A549 (cell line): Measurements from ENCODE around the gene SLC35F4. TPM values are rescaled to one million over a fixed set of nuclear protein-coding genes. Genes with fewer than 3 reads are reported as not detected.

Experiments
- ATAC-seq, 2 experiments: fragments of 200-7000 bp in 1 of 2; fragments of >200 bp in 1 of 2; cut with Nextera tagmentation in 1 of 2; cut with Tn5 transposase in 1 of 2; 3 replicates each; pipeline versions ENCODE4 v1.8.0 to v1.9.1; 2018 to 2020; ENCODE audit warnings: mild to moderate bottlenecking in 1 of 2, moderate library complexity in 1 of 2
- CTCF ChIA-PET: fragments of 300-600 bp; sonication (Branson Sonifier 250); formaldehyde crosslinking; extraction: SDS; loops from one replicate; lab custom pipeline; 2021; ENCODE audit warnings: antibody characterized with exemption, inconsistent platforms; lab: Yijun Ruan, JAX
- POLR2A ChIA-PET: fragments of 350-600 bp; formaldehyde crosslinking; extraction: SDS; loops from one replicate; lab custom pipeline; 2021; ENCODE audit warnings: antibody characterized with exemption, inconsistent platforms; lab: Yijun Ruan, JAX
- DNase-seq, 2 experiments: peaks; one replicate each; pipeline versions ENCODE4 v3.0.0 to v3.0.0-alpha.2; 2011 to 2016; ENCODE audit warnings: low read depth in 1 of 2, low spot score in 1 of 2
- FAIRE-seq: peaks from 2 replicates; lab custom pipeline; 2011; peaks lifted over from hg19 to GRCh38; lab: Jason Lieb, UNC
- H3K27ac ChIP-seq, 2 experiments: fragments of >200 bp; sonication (Bioruptor Twin); formaldehyde crosslinking; 3 replicates each; pipeline ENCODE4 v1.5.1; 2016 to 2017
- H3K4me1 ChIP-seq: fragments of >200 bp; sonication (Bioruptor Twin); formaldehyde crosslinking; 3 replicates; pipeline ENCODE4 v1.6.1; 2016
- H3K4me2 ChIP-seq: fragments of >200 bp; sonication (Bioruptor Twin); formaldehyde crosslinking; 3 replicates; pipeline ENCODE4 v1.6.1; 2016
- H3K4me3 ChIP-seq: fragments of >200 bp; sonication (Bioruptor Twin); formaldehyde crosslinking; 3 replicates; pipeline ENCODE4 v1.5.1; 2016
- H3K9me3 ChIP-seq: fragments of >200 bp; sonication (Bioruptor Twin); formaldehyde crosslinking; 3 replicates; pipeline ENCODE4 v1.6.1; 2016
- BHLHE40 ChIP-seq: IDR thresholded peaks from 2 replicates; pipeline ENCODE4 v1.6.1; 2012; ENCODE audit warnings: low read depth, low read length, inconsistent platforms
- CBX2 ChIP-seq: fragments of 200-600 bp; sonication (generic); IDR thresholded peaks from 2 replicates; pipeline ENCODE4 v1.6.1; 2016; ENCODE audit warnings: low read depth, mild to moderate bottlenecking, borderline replicate concordance
- CHD2 ChIP-seq: fragments of 150-350 bp; IDR thresholded peaks from 2 replicates; pipeline ENCODE4 v1.6.1; 2014; ENCODE audit warnings: low read length; ENCODE audit not compliant: partially characterized antibody
- CHD4 ChIP-seq: fragments of 200-600 bp; sonication (generic); IDR thresholded peaks from 2 replicates; pipeline ENCODE4 v1.6.1; 2016; ENCODE audit warnings: antibody characterized with exemption, mild to moderate bottlenecking, borderline replicate concordance
- CTCF ChIP-seq: fragments of >200 bp; sonication (Bioruptor Twin); formaldehyde crosslinking; IDR thresholded peaks from 3 replicates; pipeline ENCODE4 v1.5.1; 2016
- EHF ChIP-seq: fragments of 250-450 bp; sonication (Bioruptor Pico); IDR thresholded peaks from 2 replicates; pipeline ENCODE4 v1.5.0; 2020; ENCODE audit warnings: mild to moderate bottlenecking
- ESRRA ChIP-seq: fragments of 150-350 bp; IDR thresholded peaks from 2 replicates; pipeline ENCODE4 v1.6.1; 2014; ENCODE audit warnings: mild to moderate bottlenecking, low read length, borderline replicate concordance
- FOXS1 ChIP-seq: fragments of 250-450 bp; sonication (Bioruptor Pico); IDR thresholded peaks from 2 replicates; pipeline ENCODE4 v1.5.0; 2020; ENCODE audit warnings: mild to moderate bottlenecking, moderate library complexity
- GATA3 ChIP-seq: IDR thresholded peaks from 2 replicates; pipeline ENCODE4 v1.6.1; 2012; ENCODE audit warnings: borderline replicate concordance
- HEYL ChIP-seq: fragments of 250-450 bp; sonication (Bioruptor Pico); IDR thresholded peaks from 2 replicates; pipeline ENCODE4 v1.8.0; 2021; ENCODE audit warnings: mild to moderate bottlenecking, moderate library complexity
- HOXA7 ChIP-seq: fragments of 250-450 bp; sonication (Bioruptor Pico); IDR thresholded peaks from 2 replicates; pipeline ENCODE4 v1.5.0; 2020; ENCODE audit warnings: mild to moderate bottlenecking, moderate library complexity
- HOXB13 ChIP-seq: fragments of 250-450 bp; sonication (Bioruptor Pico); IDR thresholded peaks from 2 replicates; pipeline ENCODE4 v1.5.0; 2020; ENCODE audit warnings: low read depth, mild to moderate bottlenecking, moderate library complexity
- HOXB5 ChIP-seq: fragments of 250-450 bp; sonication (Bioruptor Pico); IDR thresholded peaks from 2 replicates; pipeline ENCODE4 v1.5.0; 2020; ENCODE audit warnings: mild to moderate bottlenecking, moderate library complexity
- KDM5A ChIP-seq: fragments of 200-600 bp; sonication (generic); IDR thresholded peaks from 2 replicates; pipeline ENCODE4 v1.6.1; 2016; ENCODE audit warnings: antibody characterized with exemption, mild to moderate bottlenecking
- MAFK ChIP-seq: fragments of 450-650 bp; IDR thresholded peaks from 2 replicates; pipeline ENCODE4 v1.6.1; 2014; ENCODE audit not compliant: partially characterized antibody
- MAZ ChIP-seq: fragments of 150-350 bp; IDR thresholded peaks from 2 replicates; pipeline ENCODE4 v1.6.1; 2014; ENCODE audit warnings: antibody characterized with exemption, low read depth, low read length, borderline replicate concordance
- MYC ChIP-seq: IDR thresholded peaks from 2 replicates; pipeline ENCODE4 v1.6.1; 2012; ENCODE audit warnings: mild to moderate bottlenecking, inconsistent platforms, low read length, improper control_type of control experiment, borderline replicate concordance
- NPAS2 ChIP-seq: fragments of 250-450 bp; sonication (Bioruptor Pico); IDR thresholded peaks from 2 replicates; pipeline ENCODE4 v1.8.0; 2022; ENCODE audit warnings: mild to moderate bottlenecking, moderate library complexity, borderline replicate concordance
- NR3C1 ChIP-seq: fragments of >200 bp; sonication (Bioruptor Twin); formaldehyde crosslinking; IDR thresholded peaks from 3 replicates; pipeline ENCODE4 v1.6.1; 2017
- POLR2A ChIP-seq: IDR thresholded peaks from 2 replicates; pipeline ENCODE4 v1.6.1; 2012; ENCODE audit warnings: mild to moderate bottlenecking, low read length
- POLR2AphosphoS2 ChIP-seq: conservative IDR thresholded peaks from 2 replicates; pipeline ENCODE4 v1.6.1; 2012; ENCODE audit warnings: low read length, improper control_type of control experiment, inconsistent platforms
- RAD21 ChIP-seq, 2 experiments: fragments of >200 bp in 1 of 2; sonication (Bioruptor Twin) in 1 of 2; formaldehyde crosslinking in 1 of 2; IDR thresholded peaks in 1 of 2; conservative IDR thresholded peaks in 1 of 2; 2 replicates in 1 of 2; 3 replicates in 1 of 2; pipeline ENCODE4 v1.6.1; 2012 to 2018; ENCODE audit warnings: inconsistent platforms in 1 of 2
- RARB ChIP-seq: fragments of 250-450 bp; sonication (Bioruptor Pico); IDR thresholded peaks from 2 replicates; pipeline ENCODE4 v1.8.0; 2021; ENCODE audit warnings: mild to moderate bottlenecking, moderate library complexity
- RCOR1 ChIP-seq: fragments of 150-350 bp; IDR thresholded peaks from 2 replicates; pipeline ENCODE4 v1.6.1; 2014; ENCODE audit warnings: antibody characterized with exemption, low read length, low read depth
- SMC3 ChIP-seq: fragments of >200 bp; sonication (Bioruptor Twin); formaldehyde crosslinking; IDR thresholded peaks from 3 replicates; pipeline ENCODE4 v1.6.1; 2018; ENCODE audit warnings: inconsistent platforms
- SREBF2 ChIP-seq: fragments of 450-650 bp; IDR thresholded peaks from 2 replicates; pipeline ENCODE4 v1.6.1; 2014; ENCODE audit warnings: mild to moderate bottlenecking, moderate library complexity
- USF2 ChIP-seq: fragments of 450-650 bp; IDR thresholded peaks from 2 replicates; pipeline ENCODE4 v1.6.1; 2014; ENCODE audit warnings: antibody characterized with exemption
- ZNF302 ChIP-seq: fragments of 250-450 bp; sonication (Bioruptor Pico); IDR thresholded peaks from 2 replicates; pipeline ENCODE4 v1.9.0; 2021; ENCODE audit warnings: inconsistent platforms, mild to moderate bottlenecking, moderate library complexity
- WGBS: methylation state at CpG from one replicate; pipeline ENCODE4 v1.1.6; 2017; ENCODE audit errors: missing lambda C conversion rate; 5-methylcytosine and 5-hydroxymethylcytosine counted together
- polyA plus RNA-seq, 4 experiments: library from polyadenylated mRNA; depleted of rRNA in 3 of 4; stranded (reverse); fragments of >200 nt; fragmentation: RNase III in 1 of 4; extraction: RNeasy Plus Mini Kit Qiagen cat#74134 plus additional on column Dnase treatment in 1 of 4; gene quantifications; 2 replicates in 3 of 4; 3 replicates in 1 of 4; pipeline ENCODE4 v1.2.3, GENCODE V29; 2011 to 2017
- TF ChIP-seq, protein P1 (sequence below): fragments of >200 bp; sonication (Bioruptor Twin); formaldehyde crosslinking; IDR thresholded peaks from 3 replicates; pipeline ENCODE4 v1.6.1; 2016
- TF ChIP-seq, protein P2 (sequence below): fragments of >200 bp; sonication (Bioruptor Twin); formaldehyde crosslinking; IDR thresholded peaks from 2 replicates; pipeline ENCODE4 v1.6.1; 2016
- TF ChIP-seq, protein P3 (sequence below): fragments of 250-450 bp; sonication (Bioruptor Pico); IDR thresholded peaks from 2 replicates; pipeline ENCODE4 v1.5.0; 2021; ENCODE audit warnings: mild to moderate bottlenecking, moderate library complexity, borderline replicate concordance

SLC35F4 gene
- polyA plus RNA-seq, 2 of the 4 experiments (the other 2 are of a cell fraction): not detected

DNA sequence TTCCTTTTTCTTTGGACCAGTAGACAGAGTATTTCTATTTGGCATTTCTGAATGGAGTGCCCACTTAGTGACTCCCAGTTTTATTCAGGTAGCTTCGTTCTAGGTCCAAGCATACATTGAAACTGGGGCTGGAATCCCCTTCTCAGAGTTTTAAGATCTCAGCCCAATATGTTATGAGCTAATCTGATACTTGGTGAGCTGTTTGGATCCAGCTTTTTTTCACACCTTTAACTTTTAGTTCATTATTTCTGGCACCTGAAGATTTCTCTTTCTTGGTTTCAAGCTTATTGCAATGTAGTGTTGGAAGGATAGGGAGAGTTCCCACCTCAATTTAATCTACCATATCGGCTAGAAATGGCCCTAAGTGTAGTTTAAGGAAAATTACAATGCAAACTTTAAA lies 318.8 kb downstream of the SLC35F4 start:
- ATAC-seq (no peak), FAIRE-seq (no peak), DNase-seq (no peak)
- H3K4me2 ChIP-seq: no peak overlapping the region
- H3K4me1 ChIP-seq: no peaks in the 10 kb centered on the region
- WGBS: 16% methylated on average over 2 of the region's 2 CpGs
- POLR2A ChIA-PET: no interaction called here
- H3K9me3 ChIP-seq: 0 out of 3 replicates have a peak, but pooled peaks cover 5% of the 10 kb centered on the region
- no peak overlapping the region for H3K27ac ChIP-seq
- CTCF ChIA-PET: no interaction called here
- no peak overlapping the region for H3K4me3 ChIP-seq
- TF ChIP-seq BHLHE40 (no peak), HOXB13 (CRISPR knock-in tag) (no peak), HEYL (no peak), CHD4 (no peak), KDM5A (no peak), CHD2 (no peak), ZNF302 (no peak), EHF (no peak), RCOR1 (no peak), CBX2 (no peak), HOXA7 (no peak), RARB (no peak), MAZ (no peak), USF2 (no peak), NR3C1 (no peak), GATA3 (no peak), FOXS1 (CRISPR knock-in tag) (no peak)
- TF ChIP-seq, protein P1, sequence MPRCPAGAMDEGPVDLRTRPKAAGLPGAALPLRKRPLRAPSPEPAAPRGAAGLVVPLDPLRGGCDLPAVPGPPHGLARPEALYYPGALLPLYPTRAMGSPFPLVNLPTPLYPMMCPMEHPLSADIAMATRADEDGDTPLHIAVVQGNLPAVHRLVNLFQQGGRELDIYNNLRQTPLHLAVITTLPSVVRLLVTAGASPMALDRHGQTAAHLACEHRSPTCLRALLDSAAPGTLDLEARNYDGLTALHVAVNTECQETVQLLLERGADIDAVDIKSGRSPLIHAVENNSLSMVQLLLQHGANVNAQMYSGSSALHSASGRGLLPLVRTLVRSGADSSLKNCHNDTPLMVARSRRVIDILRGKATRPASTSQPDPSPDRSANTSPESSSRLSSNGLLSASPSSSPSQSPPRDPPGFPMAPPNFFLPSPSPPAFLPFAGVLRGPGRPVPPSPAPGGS: no peak
- TF ChIP-seq, protein P2, sequence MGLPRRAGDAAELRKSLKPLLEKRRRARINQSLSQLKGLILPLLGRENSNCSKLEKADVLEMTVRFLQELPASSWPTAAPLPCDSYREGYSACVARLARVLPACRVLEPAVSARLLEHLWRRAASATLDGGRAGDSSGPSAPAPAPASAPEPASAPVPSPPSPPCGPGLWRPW: no peak

GRCh38 chr14:57533214-57533613 lies 332.7 kb downstream of the SLC35F4 start:
- ChIA-PET POLR2A (no interaction called here), CTCF (interaction anchor here (1.1 to 1.3 kb wide), 2 partner anchors 12 to 338 kb away, joined by 3 to 4 read pairs; no protein-coding TSS in a partner anchor)
- H3K27ac ChIP-seq: no peak overlapping the region
- H3K4me1 ChIP-seq: no peaks in the 10 kb centered on the region
- no peak overlapping the region for H3K4me3 ChIP-seq
- peak; percentile 5 to 36 for DNase-seq
- FAIRE-seq: peak; percentile 65
- TF ChIP-seq, protein P2: no peak
- TF ChIP-seq CHD2: no peak
- TF ChIP-seq, protein P3, sequence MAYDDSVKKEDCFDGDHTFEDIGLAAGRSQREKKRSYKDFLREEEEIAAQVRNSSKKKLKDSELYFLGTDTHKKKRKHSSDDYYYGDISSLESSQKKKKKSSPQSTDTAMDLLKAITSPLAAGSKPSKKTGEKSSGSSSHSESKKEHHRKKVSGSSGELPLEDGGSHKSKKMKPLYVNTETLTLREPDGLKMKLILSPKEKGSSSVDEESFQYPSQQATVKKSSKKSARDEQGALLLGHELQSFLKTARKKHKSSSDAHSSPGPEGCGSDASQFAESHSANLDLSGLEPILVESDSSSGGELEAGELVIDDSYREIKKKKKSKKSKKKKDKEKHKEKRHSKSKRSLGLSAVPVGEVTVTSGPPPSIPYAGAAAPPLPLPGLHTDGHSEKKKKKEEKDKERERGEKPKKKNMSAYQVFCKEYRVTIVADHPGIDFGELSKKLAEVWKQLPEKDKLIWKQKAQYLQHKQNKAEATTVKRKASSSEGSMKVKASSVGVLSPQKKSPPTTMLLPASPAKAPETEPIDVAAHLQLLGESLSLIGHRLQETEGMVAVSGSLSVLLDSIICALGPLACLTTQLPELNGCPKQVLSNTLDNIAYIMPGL (CRISPR knock-in tag): no peak
- TF ChIP-seq HOXB5 (CRISPR knock-in tag): no peak
- TF ChIP-seq MAZ: no peak
- TF ChIP-seq EHF: no peak
- TF ChIP-seq RAD21 (conservative IDR thresholded peaks at IDR 0.05 in 1 of 2, IDR thresholded peaks at IDR 0.05 in 1 of 2): peak; percentile 40 to 62; a peak in 3 of 5 replicates
- TF ChIP-seq MAFK: no peak
- TF ChIP-seq ESRRA: no peak
- TF ChIP-seq RARB: no peak
- TF ChIP-seq NPAS2 (CRISPR knock-in tag): no peak
- no peak for TF ChIP-seq POLR2A
- no peak for TF ChIP-seq SREBF2
- peak; percentile 31; the same call in 1 of the 3 replicates for TF ChIP-seq SMC3
- TF ChIP-seq CTCF: peak; percentile 32; the same call in 2 of the 3 replicates
- no peak for TF ChIP-seq POLR2AphosphoS2
- TF ChIP-seq NR3C1: no peak
- TF ChIP-seq BHLHE40: no peak
- TF ChIP-seq MYC: no peak
- no peaks in the 10 kb centered on the region for H3K9me3 ChIP-seq
- no peak overlapping the region for H3K4me2 ChIP-seq
- peak; percentile 43 to 44; a peak in 2 of 6 replicates for ATAC-seq
- WGBS: 78% methylated on average over 1 of the region's 1 CpG
